RWPE2 (cell line): ENCODE data around the gene GSK3B.

ENCODE experiments used
- ATAC-seq: fragments of 200-7000 bp; cut with Tn5 transposase; 3 replicates; pipeline ENCODE4 v1.9.1; 2021; ENCODE audit warnings: low read depth
- DNase-seq: peaks from one replicate; pipeline ENCODE4 v3.0.0-alpha.2; 2020; ENCODE audit warnings: low spot score
- H3K27ac ChIP-seq: fragments of 450-650 bp; 2 replicates; pipeline ENCODE4 v1.5.1; 2017; ENCODE audit warnings: mild to moderate bottlenecking; ENCODE audit not compliant: poor library complexity, severe bottlenecking
- H3K27me3 ChIP-seq: fragments of 250-450 bp; sonication (Bioruptor Pico); 2 replicates; pipeline ENCODE4 v1.5.1; 2021; ENCODE audit warnings: mild to moderate bottlenecking, moderate library complexity; ENCODE audit not compliant: insufficient read depth, poor library complexity, severe bottlenecking
- H3K36me3 ChIP-seq: fragments of 250-450 bp; sonication (Bioruptor Pico); 2 replicates; pipeline ENCODE4 v1.5.1; 2020; ENCODE audit warnings: low read depth, mild to moderate bottlenecking, moderate library complexity
- H3K4me1 ChIP-seq: fragments of 250-450 bp; sonication (Bioruptor Pico); 2 replicates; pipeline ENCODE4 v1.5.1; 2021; ENCODE audit warnings: mild to moderate bottlenecking, moderate library complexity; ENCODE audit not compliant: insufficient read depth, poor library complexity, severe bottlenecking
- H3K4me3 ChIP-seq: fragments of 250-450 bp; sonication (Bioruptor Pico); 2 replicates; pipeline ENCODE4 v1.5.1; 2021; ENCODE audit warnings: mild to moderate bottlenecking, moderate library complexity; ENCODE audit not compliant: severe bottlenecking
- H3K9me3 ChIP-seq: fragments of 250-450 bp; sonication (Bioruptor Pico); 2 replicates; pipeline ENCODE4 v1.5.1; 2021; ENCODE audit warnings: mild to moderate bottlenecking, moderate library complexity; ENCODE audit not compliant: severe bottlenecking
- CTCF ChIP-seq: fragments of 450-650 bp; IDR thresholded peaks from one replicate; pipeline ENCODE4 v1.5.1; 2017; ENCODE audit warnings: mild to moderate bottlenecking, moderate library complexity; ENCODE audit not compliant: poor library complexity, severe bottlenecking

The GSK3B gene

GRCh38 chr3:119944091-119944490 lies 150.2 kb downstream of the GSK3B start:
- no peak overlapping the region for H3K4me3 ChIP-seq
- no peaks in the 10 kb centered on the region for H3K27me3 ChIP-seq
- H3K4me1 ChIP-seq, result peaks cover 11% of the 10 kb centered on the region
- H3K9me3 ChIP-seq, result no peaks in the 10 kb centered on the region
- no peak for TF ChIP-seq CTCF
- peaks cover 24% of the 10 kb centered on the region for H3K36me3 ChIP-seq
- H3K27ac ChIP-seq, result no peak overlapping the region
- DNase-seq (no peak), ATAC-seq (no peak)

- H3K36me3 ChIP-seq, result peaks cover 17% of the 10 kb centered on the region
- H3K4me3 ChIP-seq, result no peak overlapping the region
- no peaks in the 10 kb centered on the region for H3K27me3 ChIP-seq
- H3K4me1 ChIP-seq, result peaks cover 11% of the 10 kb centered on the region
- DNase-seq (no peak), ATAC-seq (peak; percentile 54)
- TF ChIP-seq CTCF, result no peak
- no peaks in the 10 kb centered on the region for H3K9me3 ChIP-seq
- no peak overlapping the region for H3K27ac ChIP-seq
These were observed 155.2 kb downstream of the GSK3B start for GRCh38 chr3:119939077-119939476.

GRCh38 chr3:119937229-119937628 lies 157.0 kb downstream of the GSK3B start:
- no peak for DNase-seq
- Histone ChIP-seq H3K27ac (no peak overlapping the region), H3K4me1 (peaks cover 11% of the 10 kb centered on the region), H3K4me3 (no peak overlapping the region), H3K36me3 (peaks cover 10% of the 10 kb centered on the region), H3K9me3 (no peaks in the 10 kb centered on the region), H3K27me3 (no peaks in the 10 kb centered on the region)
- ATAC-seq, result no peak
- no peak for TF ChIP-seq CTCF

GRCh38 chr3:119934249-119934648 lies 160.0 kb downstream of the GSK3B start:
- Histone ChIP-seq H3K4me1 (peaks cover 2% of the 10 kb centered on the region), H3K9me3 (no peaks in the 10 kb centered on the region), H3K27me3 (no peaks in the 10 kb centered on the region), H3K27ac (no peak overlapping the region), H3K4me3 (no peak overlapping the region), H3K36me3 (peaks cover 8% of the 10 kb centered on the region)
- no peak for TF ChIP-seq CTCF
- no peak for DNase-seq
- ATAC-seq, result no peak

- Histone ChIP-seq H3K9me3 (no peaks in the 10 kb centered on the region), H3K36me3 (peaks cover 8% of the 10 kb centered on the region), H3K27ac (no peak overlapping the region), H3K4me3 (no peak overlapping the region), H3K27me3 (no peaks in the 10 kb centered on the region), H3K4me1 (no peaks in the 10 kb centered on the region)
- no peak for ATAC-seq
- DNase-seq, result no peak
- no peak for TF ChIP-seq CTCF
These were observed 161.0 kb downstream of the GSK3B start for GRCh38 chr3:119933207-119933606.
